ENCODE data around the gene FAHD2A.
"Not testable (repeated sequence)": the region's sequence is repeated elsewhere in the genome, so short reads cannot be mapped to it uniquely, and the experiment has no call there.

Gene FAHD2A

DNA sequence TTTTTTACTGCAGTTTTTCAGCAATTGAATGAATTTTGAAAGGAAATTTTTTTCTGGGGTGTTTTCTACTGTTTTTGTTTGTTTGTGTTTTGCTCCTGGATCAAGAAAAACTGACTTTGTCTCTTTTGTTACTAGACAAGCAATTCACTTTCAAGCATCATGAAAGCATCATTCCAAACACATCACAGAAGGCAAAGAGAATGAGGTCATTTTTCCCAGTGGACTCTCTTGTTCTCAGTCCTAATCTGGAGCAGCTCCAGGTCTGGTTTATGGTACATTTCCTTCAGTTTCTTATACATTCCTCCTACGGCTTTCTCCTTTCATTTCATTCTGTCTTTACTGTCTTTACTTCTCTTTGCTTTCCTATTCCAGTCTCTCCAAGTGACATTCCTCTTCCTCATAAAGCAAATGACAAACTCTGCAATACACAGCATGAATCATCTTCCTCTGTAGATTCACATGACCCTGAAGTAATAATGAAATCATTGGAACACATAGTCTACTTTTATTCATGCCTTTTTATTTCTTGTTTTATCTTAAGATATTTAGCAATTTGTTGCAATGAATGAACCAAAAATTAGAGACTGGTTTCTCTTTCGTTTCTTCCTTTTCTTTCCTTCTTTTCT is 40.1 kb downstream of the FAHD2A start:
- DNase-seq: not testable (repeated sequence)

- not testable (repeated sequence) for DNase-seq
Observed at GRCh38 chr2:95445317-95445716, 42.8 kb downstream of the FAHD2A start.

GRCh38 chr2:95463292-95463691 is 60.8 kb downstream of the FAHD2A start:
- DNase-seq: not testable (repeated sequence)
